Colonic mucosa (tissue), 4 donors: Measurements from ENCODE around the gene ALB. TPM values are rescaled to one million over a fixed set of nuclear protein-coding genes. Genes with fewer than 3 reads are reported as not detected.

Source experiments
- DNase-seq: peaks from one replicate; pipeline ENCODE4 v3.0.0-alpha.2; 2020
- H3K27ac ChIP-seq: fragments of 200-600 bp; one replicate; pipeline ENCODE4 v1.8.0; 2021
- H3K27me3 ChIP-seq: fragments of 200-600 bp; one replicate; pipeline ENCODE4 v1.8.0; 2021
- H3K36me3 ChIP-seq: fragments of 200-600 bp; one replicate; pipeline ENCODE4 v1.8.0; 2021
- H3K4me1 ChIP-seq: fragments of 200-600 bp; one replicate; pipeline ENCODE4 v1.8.0; 2021; ENCODE audit warnings: mild to moderate bottlenecking
- H3K4me3 ChIP-seq: fragments of 200-600 bp; one replicate; pipeline ENCODE4 v1.8.0; 2021
- H3K9ac ChIP-seq, 2 donors: one replicate each; pipeline ENCODE4 v1.7.0; 2013; ENCODE audit warnings: control low read depth in 2 of 2, low read depth in 2 of 2, low read length in 2 of 2
- H3K9me3 ChIP-seq: fragments of 200-600 bp; one replicate; pipeline ENCODE4 v1.8.0; 2021
- CTCF ChIP-seq: fragments of 200-600 bp; IDR thresholded peaks from one replicate; pipeline ENCODE4 v1.8.0; 2022; ENCODE audit warnings: antibody characterized with exemption, mild to moderate bottlenecking
- intact Hi-C: fragments of 100-400 bp; cut with DNase I; formaldehyde crosslinking; loops from one replicate; pipeline ENCODE4 v1.14.1; 2022
- total RNA-seq, 2 donors: library from RNA; stranded (reverse); fragmentation: NEBNext Ultra II Directional in 1 of 2; extraction: Animal tissue kit (Norgen Biotek cat#: 25700) in 1 of 2; gene quantifications; one replicate each; pipeline ENCODE4 v1.2.1, GENCODE V29; 2021
- donor health status: healthy.
- donor health status: DM: no; HTN: no; CAD: no.
- donor health status: DM: no; HTN: no; CAD: no.

ALB gene
- total RNA-seq, 2 donors from 2014 or later, result 3.2 to 65.4 TPM

GRCh38 chr4:73459048-73459421, 54.9 kb downstream of the ALB start:
- TF ChIP-seq CTCF, result no peak
- no peaks in the 10 kb centered on the region for H3K27me3 ChIP-seq
- no peak overlapping the region for H3K4me3 ChIP-seq
- no peak overlapping the region for H3K9ac ChIP-seq
- H3K9me3 ChIP-seq, result no peaks in the 10 kb centered on the region
- no peak overlapping the region for H3K27ac ChIP-seq
- no peak for DNase-seq
- no peaks in the 10 kb centered on the region for H3K36me3 ChIP-seq
- intact Hi-C loops, result no loop called here
- no peaks in the 10 kb centered on the region for H3K4me1 ChIP-seq

- no peak for TF ChIP-seq CTCF
- no peak for DNase-seq
- no peak overlapping the region for H3K27ac ChIP-seq
- intact Hi-C loops, result no loop called here
- H3K4me3 ChIP-seq, result no peak overlapping the region
- no peaks in the 10 kb centered on the region for H3K27me3 ChIP-seq
- no peaks in the 10 kb centered on the region for H3K4me1 ChIP-seq
- no peak overlapping the region for H3K9ac ChIP-seq
- H3K9me3 ChIP-seq, result no peaks in the 10 kb centered on the region
- H3K36me3 ChIP-seq, result no peaks in the 10 kb centered on the region
Measured at GRCh38 chr4:73460913-73461522, 56.9 kb downstream of the ALB start.

GRCh38 chr4:73468170-73468569, 64.1 kb downstream of the ALB start:
- Histone ChIP-seq H3K36me3 (no peaks in the 10 kb centered on the region), H3K9ac (no peak overlapping the region), H3K27ac (no peak overlapping the region), H3K4me1 (no peaks in the 10 kb centered on the region), H3K27me3 (no peaks in the 10 kb centered on the region), H3K4me3 (no peak overlapping the region), H3K9me3 (no peaks in the 10 kb centered on the region)
- TF ChIP-seq CTCF, result no peak
- intact Hi-C loops, result no loop called here
- no peak for DNase-seq

GRCh38 chr4:73470728-73471127, 66.6 kb downstream of the ALB start:
- Histone ChIP-seq H3K27me3 (no peaks in the 10 kb centered on the region), H3K36me3 (no peaks in the 10 kb centered on the region), H3K4me1 (no peaks in the 10 kb centered on the region), H3K4me3 (no peak overlapping the region), H3K9ac (no peak overlapping the region), H3K27ac (no peak overlapping the region), H3K9me3 (no peaks in the 10 kb centered on the region)
- DNase-seq, result no peak
- intact Hi-C loops, result no loop called here
- TF ChIP-seq CTCF, result no peak

Other genes starting within 250 kb of the ALB start
- 10 to 100 TPM; 51.5 to 59.2 TPM for gene ANKRD17, start 145.5 kb upstream of the ALB start, total RNA-seq
- 1 to 10 TPM in 1 of 2 donors, under 1 TPM in 1; 0.48 to 4.6 TPM for gene AFP, start 31.9 kb downstream of the ALB start, total RNA-seq
- under 1 TPM in 1 of 2 donors, not detected in 1; 0.27 TPM for gene AFM, start 77.5 kb downstream of the ALB start, total RNA-seq
- gene RASSF6, start 216.1 kb downstream of the ALB start, total RNA-seq, result 10 to 100 TPM; 13.8 to 38.9 TPM